ENCODE data around the gene TENM4. TPM values are rescaled to one million over a fixed set of nuclear protein-coding genes. Genes with fewer than 3 reads are reported as not detected.
"Not testable (repeated sequence)": the region's sequence is repeated elsewhere in the genome, so short reads cannot be mapped to it uniquely, and the experiment has no call there.

Gene TENM4
- total and polyA plus RNA-seq, 2 of the 13 experiments (the other 11 are each of a cell fraction or from before 2014, with no cell fraction given): not detected

GRCh38 chr11:79190553-79190952 lies 250.3 kb downstream of the TENM4 start:
- H2AFZ ChIP-seq (ENCODE audit: low read length); CTCF ChIA-PET (ENCODE audit: low intra/inter-chr PET ratio, low total read pairs); H3K27ac ChIP-seq (ENCODE audit: extremely low read length, insufficient read depth, low read length); DNase-seq (ENCODE audit: low spot score); intact Hi-C loops (cut with micrococcal nuclease; ENCODE audit: unreplicated experiment); H3K9me3 ChIP-seq (ENCODE audit: low read length); FAIRE-seq; H3K9ac ChIP-seq (ENCODE audit: insufficient read depth, low read depth, low read length); BruUV-seq (replicated peaks); H3K27me3 ChIP-seq (ENCODE audit: control insufficient read depth in 1 of 2, insufficient read depth in 2 of 2, low read length in 2 of 2); H4K20me1 ChIP-seq (ENCODE audit: insufficient read depth, low read length); H3K36me3 ChIP-seq (replicated peaks in 1 of 2; ENCODE audit: control insufficient read depth in 1 of 2, insufficient read depth in 2 of 2, low read length in 2 of 2); H3K4me3 ChIP-seq (replicated peaks in 1 of 3; ENCODE audit: insufficient read depth in 1 of 3, low read depth in 2 of 3, low read length in 3 of 3); ATAC-seq; POLR2A ChIA-PET; in situ Hi-C loops (cut with HindIII; ENCODE audit: extremely low pct_ligation_motif_present, low pct_unique_long_range_greater_than_20kb); H3K79me2 ChIP-seq (ENCODE audit: insufficient read depth, low read length); H3K4me1 ChIP-seq (ENCODE audit: insufficient read depth, low read length); H3K4me2 ChIP-seq (ENCODE audit: low read depth, low read length): not testable (repeated sequence)
- 44% methylated on average over 10 of the region's 10 CpGs for WGBS (ENCODE audit: low lambda C conversion rate)
- TF ChIP-seq HNRNPK (IDR thresholded peaks at IDR 0.05; ENCODE audit: low read depth, low read length, poor library complexity, severe bottlenecking) (peak; percentile 68), PCBP1 (IDR thresholded peaks at IDR 0.05; ENCODE audit: borderline replicate concordance, low read depth, low read length) (0 out of 2 replicates have a peak, but pooled peaks have one; percentile 53)

- in situ Hi-C loops (cut with HindIII; ENCODE audit: extremely low pct_ligation_motif_present, low pct_unique_long_range_greater_than_20kb): no loop called here
- Histone ChIP-seq H3K4me3 (replicated peaks in 1 of 3; ENCODE audit: insufficient read depth in 1 of 3, low read depth in 2 of 3, low read length in 3 of 3) (no peak overlapping the region), H4K20me1 (ENCODE audit: insufficient read depth, low read length) (no peaks in the 10 kb centered on the region), H3K4me2 (ENCODE audit: low read depth, low read length) (no peak overlapping the region), H2AFZ (ENCODE audit: low read length) (no peak overlapping the region), H3K9ac (ENCODE audit: insufficient read depth, low read depth, low read length) (no peak overlapping the region), H3K27me3 (ENCODE audit: control insufficient read depth in 1 of 2, insufficient read depth in 2 of 2, low read length in 2 of 2) (no peaks in the 10 kb centered on the region), H3K36me3 (replicated peaks in 1 of 2; ENCODE audit: control insufficient read depth in 1 of 2, insufficient read depth in 2 of 2, low read length in 2 of 2) (no peaks in the 10 kb centered on the region), H3K27ac (ENCODE audit: extremely low read length, insufficient read depth, low read length) (no peak overlapping the region), H3K4me1 (ENCODE audit: insufficient read depth, low read length) (no peaks in the 10 kb centered on the region), H3K79me2 (ENCODE audit: insufficient read depth, low read length) (no peaks in the 10 kb centered on the region), H3K9me3 (ENCODE audit: low read length) (no peaks in the 10 kb centered on the region)
- intact Hi-C loops (cut with micrococcal nuclease; ENCODE audit: unreplicated experiment): no loop called here
- WGBS (ENCODE audit: low lambda C conversion rate): 42% methylated on average over 6 of the region's 7 CpGs
- ATAC-seq (no peak), DNase-seq (ENCODE audit: low spot score) (no peak), FAIRE-seq (no peak)
- ChIA-PET CTCF (ENCODE audit: low intra/inter-chr PET ratio, low total read pairs) (no interaction called here), POLR2A (no interaction called here)
- no TSS peak for BruUV-seq (replicated peaks)
- TF ChIP-seq ZNF501 (CRISPR knock-in tag; IDR thresholded peaks at IDR 0.05): no peak
- no peak for TF ChIP-seq ATF7-NPFF (CRISPR knock-in tag; IDR thresholded peaks at IDR 0.05; ENCODE audit: low read depth)
- no peak for TF ChIP-seq ZBTB14 (CRISPR knock-in tag; IDR thresholded peaks at IDR 0.05)
- no peak for TF ChIP-seq CENPX (CRISPR knock-in tag; IDR thresholded peaks at IDR 0.05)
- no peak for TF ChIP-seq ARHGAP35 (CRISPR knock-in tag; IDR thresholded peaks at IDR 0.05; ENCODE audit: borderline replicate concordance)
- TF ChIP-seq ZC3H4 (CRISPR knock-in tag; IDR thresholded peaks at IDR 0.05; ENCODE audit: borderline replicate concordance): no peak
- no peak for TF ChIP-seq FLYWCH1 (CRISPR knock-in tag; IDR thresholded peaks at IDR 0.05)
- no peak for TF ChIP-seq ZNF142 (CRISPR knock-in tag; IDR thresholded peaks at IDR 0.05)
- TF ChIP-seq HNRNPH1 (optimal IDR thresholded peaks at IDR 0.05; ENCODE audit: low read depth, low read length): no peak
- TF ChIP-seq ZNF556 (CRISPR knock-in tag; IDR thresholded peaks at IDR 0.05; ENCODE audit: borderline replicate concordance): no peak
These were observed 251.2 kb downstream of the TENM4 start for GRCh38 chr11:79189601-79190000.

Data from HepG2 (cell line).